ENCODE data around the gene PVR. TPM values are rescaled to one million over a fixed set of nuclear protein-coding genes. Genes with fewer than 3 reads are reported as not detected.
A peak's percentile ranks its signal among the peaks of the same experiment; 100 is the strongest.

PVR gene
- total and polyA plus RNA-seq, 9 of the 15 experiments (the other 6 are each of a cell fraction or from before 2014, with no cell fraction given) = 0.89 to 14.5 (median 9.8) TPM

DNA sequence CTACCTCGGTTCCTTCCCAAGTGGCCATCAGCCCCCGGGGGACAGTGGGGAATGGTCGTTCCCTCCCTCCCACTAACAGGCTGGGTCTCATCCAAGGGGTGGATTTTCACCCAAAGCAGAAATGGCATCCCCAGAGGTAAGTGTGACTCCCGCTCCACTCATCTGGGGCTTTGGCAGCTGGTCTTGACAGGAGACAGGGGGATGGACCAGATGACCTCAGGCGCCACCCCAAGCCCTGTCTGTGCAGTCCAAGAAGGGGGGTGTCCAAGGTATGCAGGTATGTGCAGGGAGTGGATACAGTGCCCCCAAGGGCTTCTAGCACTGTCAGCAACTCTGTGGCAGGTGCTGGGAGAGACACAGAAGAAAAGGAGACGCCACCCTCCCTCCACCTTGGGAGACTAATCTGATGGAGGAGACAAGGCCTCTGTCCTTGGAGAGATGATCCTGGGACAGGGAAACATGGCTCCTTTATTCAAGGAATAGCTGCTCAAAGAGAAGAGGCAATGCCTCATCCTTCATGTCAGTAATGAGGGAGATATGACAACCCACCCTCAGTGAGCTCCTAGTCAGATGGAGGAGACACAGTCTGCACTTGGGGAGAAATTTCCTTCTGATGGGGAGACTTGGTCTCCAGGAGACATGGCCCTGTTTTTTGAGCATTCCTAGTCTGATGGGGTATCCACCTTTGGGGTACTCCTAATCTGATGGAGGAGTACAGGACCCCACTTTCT is 63.0 kb downstream of the PVR start:
- FAIRE-seq (no peak), DNase-seq (ENCODE audit: extremely low read depth in 1 of 4, low spot score in 3 of 4) (no peak), ATAC-seq (no peak)
- no peak overlapping the region for H2AFZ ChIP-seq (ENCODE audit: low read depth, low read length)
- no peaks in the 10 kb centered on the region for H3K27me3 ChIP-seq (ENCODE audit: control insufficient read depth in 2 of 2, insufficient read depth in 2 of 2, low read length in 2 of 2)
- TF ChIP-seq ZFP36 (IDR thresholded peaks at IDR 0.05; ENCODE audit: low read depth, low read length, partially characterized antibody) (peak; percentile 64), SMAD3 (CRISPR knock-in tag; conservative IDR thresholded peaks at IDR 0.05) (no peak), KDM5B (IDR thresholded peaks at IDR 0.05; ENCODE audit: insufficient replicate concordance, low read depth, low read length) (no peak)
- no peaks in the 10 kb centered on the region for H3K9me1 ChIP-seq (ENCODE audit: control insufficient read depth, insufficient read depth, low read length)
- H3K4me1 ChIP-seq (replicated peaks in 1 of 2; ENCODE audit: control insufficient read depth in 2 of 2, insufficient read depth in 2 of 2, low read length in 2 of 2) = peaks cover 0 to 14% of the 10 kb centered on the region in 2 experiments; a peak in 4 of 5 replicates
- ChIA-PET CTCF (ENCODE audit: low intra/inter-chr PET ratio) (no interaction called here), POLR2A (interaction anchor here (0.6 to 0.9 kb wide), 3 partner anchors 10 to 124 kb away, joined by 4 read pairs; no protein-coding TSS in a partner anchor)
- 41% methylated on average over 6 of the region's 6 CpGs for WGBS (ENCODE audit: insufficient coverage, low coverage, missing lambda C conversion rate)
- in situ Hi-C loops (cut with MboI) (no loop called here), intact Hi-C loops (cut with micrococcal nuclease) (no loop called here)
- no peaks in the 10 kb centered on the region for H4K20me1 ChIP-seq (replicated peaks; ENCODE audit: control insufficient read depth, insufficient read depth, low read length)
- no peaks in the 10 kb centered on the region for H3K79me2 ChIP-seq (ENCODE audit: control insufficient read depth, insufficient read depth, low read length)
- no peaks in the 10 kb centered on the region for H3K36me3 ChIP-seq (ENCODE audit: control insufficient read depth, insufficient read depth, low read length)
- no peak overlapping the region for H3K4me3 ChIP-seq
- no peak overlapping the region for H3K9ac ChIP-seq (ENCODE audit: insufficient read depth in 1 of 2, low read depth in 2 of 2, low read length in 2 of 2)
- no TSS peak for BruUV-seq (replicated peaks)
- H3K9me3 ChIP-seq (replicated peaks; ENCODE audit: control insufficient read depth, insufficient read depth, low read depth, low read length) = no peaks in the 10 kb centered on the region
- no peak overlapping the region for H3K27ac ChIP-seq (ENCODE audit: extremely low read depth, low read depth, low read length)
- H3K4me2 ChIP-seq (ENCODE audit: insufficient read depth, low read length) = no peak overlapping the region

DNA sequence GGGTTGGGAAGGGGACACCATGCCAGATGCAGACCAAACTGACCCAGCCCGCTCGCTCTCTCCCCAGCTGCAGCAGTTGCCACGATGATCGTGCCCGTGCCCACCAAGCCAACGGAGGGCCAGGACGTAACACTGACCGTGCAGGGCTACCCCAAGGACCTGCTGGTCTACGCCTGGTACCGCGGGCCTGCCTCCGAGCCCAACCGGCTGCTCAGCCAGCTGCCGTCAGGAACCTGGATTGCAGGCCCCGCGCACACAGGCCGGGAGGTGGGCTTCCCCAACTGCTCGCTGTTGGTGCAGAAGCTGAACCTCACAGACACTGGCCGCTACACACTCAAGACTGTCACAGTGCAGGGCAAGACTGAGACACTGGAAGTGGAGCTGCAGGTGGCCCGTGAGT is 64.1 kb downstream of the PVR start:
- no peak for FAIRE-seq
- no peak for TF ChIP-seq ZC3H4 (CRISPR knock-in tag; IDR thresholded peaks at IDR 0.05; ENCODE audit: borderline replicate concordance)
- TF ChIP-seq CXXC5 (CRISPR knock-in tag; IDR thresholded peaks at IDR 0.05) = no peak
- no peak for TF ChIP-seq WHSC1 (IDR thresholded peaks at IDR 0.05; ENCODE audit: low read length)
- TF ChIP-seq SAP30 (IDR thresholded peaks at IDR 0.05; ENCODE audit: borderline replicate concordance, insufficient read depth, low read depth, low read length, poor library complexity, severe bottlenecking) = no peak
- no peak for TF ChIP-seq TGIF2 (CRISPR knock-in tag; IDR thresholded peaks at IDR 0.05)
- TF ChIP-seq TEAD1 (CRISPR knock-in tag; IDR thresholded peaks at IDR 0.05) = no peak
- no peak for TF ChIP-seq GATA2 (CRISPR knock-in tag; IDR thresholded peaks at IDR 0.05)
- no peak for TF ChIP-seq BRF1 (IDR thresholded peaks at IDR 0.05; ENCODE audit: borderline replicate concordance, extremely low read depth, insufficient read length)
- TF ChIP-seq MAFG (tag; conservative IDR thresholded peaks at IDR 0.05) = no peak
- TF ChIP-seq RFX7 (CRISPR knock-in tag; IDR thresholded peaks at IDR 0.05) = no peak
- TF ChIP-seq ZNF778 (CRISPR knock-in tag; IDR thresholded peaks at IDR 0.05) = no peak
- no peak for TF ChIP-seq SMC3 (conservative IDR thresholded peaks at IDR 0.05; ENCODE audit: insufficient read depth, low read depth, low read length)
- TF ChIP-seq ZNF444 (CRISPR knock-in tag; IDR thresholded peaks at IDR 0.05) = no peak
- 56% methylated on average over 20 of the region's 20 CpGs for WGBS (ENCODE audit: insufficient coverage, low coverage, missing lambda C conversion rate)

More for the DNA sequence above, 64.1 kb downstream of the PVR start:
- H3K79me2 ChIP-seq (ENCODE audit: control insufficient read depth, insufficient read depth, low read length) = no peaks in the 10 kb centered on the region
- no peaks in the 10 kb centered on the region for H3K9me1 ChIP-seq (ENCODE audit: control insufficient read depth, insufficient read depth, low read length)
- no peak for ATAC-seq
- no peak overlapping the region; a peak in 1 of 4 replicates for H3K9ac ChIP-seq (ENCODE audit: insufficient read depth in 1 of 2, low read depth in 2 of 2, low read length in 2 of 2)
- no peak overlapping the region for H2AFZ ChIP-seq (ENCODE audit: low read depth, low read length)
- H3K4me2 ChIP-seq (ENCODE audit: insufficient read depth, low read length) = no peak overlapping the region
- H3K27me3 ChIP-seq (ENCODE audit: control insufficient read depth in 2 of 2, insufficient read depth in 2 of 2, low read length in 2 of 2) = no peaks in the 10 kb centered on the region
- in situ Hi-C loops (cut with MboI) = no loop called here
- DNase-seq (ENCODE audit: extremely low read depth in 1 of 4, low spot score in 3 of 4) = no peak
- ChIA-PET POLR2A (no interaction called here), CTCF (ENCODE audit: low intra/inter-chr PET ratio) (no interaction called here)
- H3K9me3 ChIP-seq (replicated peaks; ENCODE audit: control insufficient read depth, insufficient read depth, low read depth, low read length) = no peaks in the 10 kb centered on the region
- no peak overlapping the region for H3K4me3 ChIP-seq
- no TSS peak for BruUV-seq (replicated peaks)
- H3K4me1 ChIP-seq (replicated peaks in 1 of 2; ENCODE audit: control insufficient read depth in 2 of 2, insufficient read depth in 2 of 2, low read length in 2 of 2) = peaks cover 0 to 14% of the 10 kb centered on the region in 2 experiments; a peak in 2 of 5 replicates
- intact Hi-C loops (cut with micrococcal nuclease) = no loop called here
- no peak overlapping the region for H3K27ac ChIP-seq (ENCODE audit: extremely low read depth, low read depth, low read length)
- H3K36me3 ChIP-seq (ENCODE audit: control insufficient read depth, insufficient read depth, low read length) = no peaks in the 10 kb centered on the region
- H4K20me1 ChIP-seq (replicated peaks; ENCODE audit: control insufficient read depth, insufficient read depth, low read length) = no peaks in the 10 kb centered on the region
